Right renal cortex interstitium (tissue), 3 donors: ENCODE results near the gene KRT4. TPM values are rescaled to one million over a fixed set of nuclear protein-coding genes. Genes with fewer than 3 reads are reported as not detected.

ENCODE experiments used
- DNase-seq, 3 donors: peaks; one replicate each; pipeline ENCODE4 v3.0.0-alpha.2; 2013; ENCODE audit warnings: low read depth in 3 of 3, low spot score in 2 of 3
- polyA plus RNA-seq, 3 donors: library from polyadenylated mRNA; unstranded; fragments of 120-200 nt; gene quantifications; one replicate each; pipeline ENCODE4 v1.2.1, GENCODE V29; 2013; ENCODE audit not compliant: insufficient read length in 3 of 3

Gene KRT4
- polyA plus RNA-seq, 3 donors: 0.35 to 1.1 (median 0.54) TPM

DNA sequence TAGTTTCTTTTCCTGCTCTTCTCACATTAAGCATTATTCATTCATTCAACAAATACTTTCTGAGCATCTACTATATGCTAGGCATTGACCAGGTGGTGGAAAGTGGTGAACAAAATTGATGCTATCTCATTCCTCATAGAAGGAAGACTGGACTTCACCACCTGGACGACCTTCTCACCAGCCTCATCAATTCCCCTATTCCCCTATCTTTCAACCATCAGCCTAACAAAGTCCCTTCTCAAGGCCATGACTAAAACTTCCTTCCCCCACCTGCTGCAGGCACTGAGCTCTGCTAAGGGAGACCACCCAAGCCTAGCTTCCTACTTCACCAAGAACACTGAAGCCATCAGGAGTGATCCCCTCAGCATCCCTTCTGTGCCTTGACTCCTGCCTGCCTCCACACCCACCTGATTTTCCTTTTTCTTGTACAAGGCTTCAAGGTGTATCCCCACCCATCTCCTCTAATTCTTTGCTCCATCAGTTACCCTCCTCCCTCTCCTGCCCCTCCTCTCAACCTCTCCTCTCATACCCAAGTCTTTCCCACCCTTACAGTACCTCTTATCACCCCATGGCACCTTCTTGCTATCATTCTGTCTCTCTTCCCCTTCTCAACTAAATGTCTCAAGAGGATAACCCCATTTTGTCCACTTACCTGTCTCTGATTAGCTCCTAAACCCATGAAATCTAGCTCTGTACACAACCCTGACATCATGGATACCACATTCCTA, 56.3 kb downstream of the KRT4 start:
- no peak for DNase-seq

Other genes with a start within 250 kb of the KRT4 start
- gene KRT74, start 240.3 kb downstream of the KRT4 start, polyA plus RNA-seq: not detected
- gene KRT72, start 212.7 kb downstream of the KRT4 start, polyA plus RNA-seq: not detected
- not detected for gene KRT73, start 195.6 kb downstream of the KRT4 start, polyA plus RNA-seq
- gene KRT2, start 161.9 kb downstream of the KRT4 start, polyA plus RNA-seq: not detected
- gene KRT1, start 133.7 kb downstream of the KRT4 start, polyA plus RNA-seq: under 1 TPM; 0.19 to 0.45 (median 0.31) TPM
- not detected for gene KRT77, start 110.6 kb downstream of the KRT4 start, polyA plus RNA-seq
- not detected for gene KRT76, start 36.8 kb downstream of the KRT4 start, polyA plus RNA-seq
- not detected for gene KRT3, start 18.0 kb downstream of the KRT4 start, polyA plus RNA-seq
- gene KRT79, start 20.2 kb upstream of the KRT4 start, polyA plus RNA-seq: not detected
- gene KRT78, start 34.9 kb upstream of the KRT4 start, polyA plus RNA-seq: not detected
- 100 to 1,000 TPM; 214 to 309 (median 270) TPM for gene KRT8, start 91.0 kb upstream of the KRT4 start, polyA plus RNA-seq
- 100 to 1,000 TPM; 155 to 179 (median 172) TPM for gene KRT18, start 135.0 kb upstream of the KRT4 start, polyA plus RNA-seq
- 100 to 1,000 TPM; 526 to 581 (median 533) TPM for gene EIF4B, start 192.3 kb upstream of the KRT4 start, polyA plus RNA-seq
- gene TNS2, start 235.9 kb upstream of the KRT4 start, polyA plus RNA-seq: 10 to 100 TPM; 66.1 to 78.2 (median 76.8) TPM